ENCODE measurements around the gene KCNIP1.

- no peak for TF ChIP-seq EZH2phosphoT487 (IDR thresholded peaks at IDR 0.05; ENCODE audit: borderline replicate concordance)
- TF ChIP-seq, protein P1, sequence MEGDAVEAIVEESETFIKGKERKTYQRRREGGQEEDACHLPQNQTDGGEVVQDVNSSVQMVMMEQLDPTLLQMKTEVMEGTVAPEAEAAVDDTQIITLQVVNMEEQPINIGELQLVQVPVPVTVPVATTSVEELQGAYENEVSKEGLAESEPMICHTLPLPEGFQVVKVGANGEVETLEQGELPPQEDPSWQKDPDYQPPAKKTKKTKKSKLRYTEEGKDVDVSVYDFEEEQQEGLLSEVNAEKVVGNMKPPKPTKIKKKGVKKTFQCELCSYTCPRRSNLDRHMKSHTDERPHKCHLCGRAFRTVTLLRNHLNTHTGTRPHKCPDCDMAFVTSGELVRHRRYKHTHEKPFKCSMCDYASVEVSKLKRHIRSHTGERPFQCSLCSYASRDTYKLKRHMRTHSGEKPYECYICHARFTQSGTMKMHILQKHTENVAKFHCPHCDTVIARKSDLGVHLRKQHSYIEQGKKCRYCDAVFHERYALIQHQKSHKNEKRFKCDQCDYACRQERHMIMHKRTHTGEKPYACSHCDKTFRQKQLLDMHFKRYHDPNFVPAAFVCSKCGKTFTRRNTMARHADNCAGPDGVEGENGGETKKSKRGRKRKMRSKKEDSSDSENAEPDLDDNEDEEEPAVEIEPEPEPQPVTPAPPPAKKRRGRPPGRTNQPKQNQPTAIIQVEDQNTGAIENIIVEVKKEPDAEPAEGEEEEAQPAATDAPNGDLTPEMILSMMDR (conservative IDR thresholded peaks at IDR 0.05; ENCODE audit: low read length) = no peak
Observed at GRCh38 chr5:170752257-170753215, 248.7 kb downstream of the KCNIP1 start.

Measured in Loucy (cell line).